K562 (cell line): ENCODE results near the gene PTPN1.

Experiments
- SIRT6 ChIP-seq: IDR thresholded peaks from one replicate; pipeline ENCODE4 v1.6.1; 2012; ENCODE audit warnings: low read depth, mild to moderate bottlenecking, control low read depth, inconsistent platforms, low read length, moderate library complexity
- ZNF263 ChIP-seq: sonication (generic); formaldehyde crosslinking; IDR thresholded peaks from 2 replicates; pipeline ENCODE4 v1.8.0; 2022; ENCODE audit warnings: mild to moderate bottlenecking, missing genetic modification reagents, borderline replicate concordance
- TF ChIP-seq, protein P1 (sequence below): sonication (generic); formaldehyde crosslinking; IDR thresholded peaks from 2 replicates; pipeline ENCODE4 v1.8.1; 2023; ENCODE audit warnings: mild to moderate bottlenecking, missing genetic modification reagents

DNA sequence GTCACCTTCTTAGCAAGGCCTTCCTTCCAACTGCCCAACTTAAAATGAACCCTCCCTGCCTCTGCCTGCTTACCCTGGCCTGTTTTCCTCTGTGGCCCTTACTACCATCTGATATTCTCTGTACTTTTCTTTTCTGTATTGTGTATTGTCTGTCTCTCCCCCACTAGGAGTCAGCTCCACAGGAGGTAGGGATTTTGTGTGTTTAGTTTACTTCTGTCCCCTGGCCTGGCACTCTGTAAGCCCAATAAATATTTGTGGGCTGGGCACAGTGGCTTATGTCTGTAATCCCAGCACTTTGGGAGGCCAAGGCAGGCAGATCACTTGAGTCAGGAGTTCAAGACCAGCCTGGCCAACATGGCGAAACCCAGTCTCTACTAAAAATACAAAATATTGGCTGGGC, 108.4 kb downstream of the PTPN1 start:
- no peak for TF ChIP-seq ZNF263 (CRISPR knock-in tag)
- TF ChIP-seq, protein P1, sequence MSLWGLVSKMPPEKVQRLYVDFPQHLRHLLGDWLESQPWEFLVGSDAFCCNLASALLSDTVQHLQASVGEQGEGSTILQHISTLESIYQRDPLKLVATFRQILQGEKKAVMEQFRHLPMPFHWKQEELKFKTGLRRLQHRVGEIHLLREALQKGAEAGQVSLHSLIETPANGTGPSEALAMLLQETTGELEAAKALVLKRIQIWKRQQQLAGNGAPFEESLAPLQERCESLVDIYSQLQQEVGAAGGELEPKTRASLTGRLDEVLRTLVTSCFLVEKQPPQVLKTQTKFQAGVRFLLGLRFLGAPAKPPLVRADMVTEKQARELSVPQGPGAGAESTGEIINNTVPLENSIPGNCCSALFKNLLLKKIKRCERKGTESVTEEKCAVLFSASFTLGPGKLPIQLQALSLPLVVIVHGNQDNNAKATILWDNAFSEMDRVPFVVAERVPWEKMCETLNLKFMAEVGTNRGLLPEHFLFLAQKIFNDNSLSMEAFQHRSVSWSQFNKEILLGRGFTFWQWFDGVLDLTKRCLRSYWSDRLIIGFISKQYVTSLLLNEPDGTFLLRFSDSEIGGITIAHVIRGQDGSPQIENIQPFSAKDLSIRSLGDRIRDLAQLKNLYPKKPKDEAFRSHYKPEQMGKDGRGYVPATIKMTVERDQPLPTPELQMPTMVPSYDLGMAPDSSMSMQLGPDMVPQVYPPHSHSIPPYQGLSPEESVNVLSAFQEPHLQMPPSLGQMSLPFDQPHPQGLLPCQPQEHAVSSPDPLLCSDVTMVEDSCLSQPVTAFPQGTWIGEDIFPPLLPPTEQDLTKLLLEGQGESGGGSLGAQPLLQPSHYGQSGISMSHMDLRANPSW (CRISPR knock-in tag): no peak
- TF ChIP-seq SIRT6: no peak
